ENCODE results near the gene NEMP2.

NEMP2 gene

GRCh38 chr2:190488516-190489233 lies 45.8 kb downstream of the NEMP2 start:
- no peak for DNase-seq (ENCODE audit: low read depth in 2 of 2)
- no peak overlapping the region for H3K4me3 ChIP-seq (replicated peaks in 1 of 2; ENCODE audit: low read depth in 2 of 2, low read length in 2 of 2)
- no peak for TF ChIP-seq CTCF (IDR thresholded peaks at IDR 0.05; ENCODE audit: low read depth, low read length)

GRCh38 chr2:190486037-190486623 lies 48.4 kb downstream of the NEMP2 start:
- no peak overlapping the region for H3K4me3 ChIP-seq (replicated peaks in 1 of 2; ENCODE audit: low read depth in 2 of 2, low read length in 2 of 2)
- TF ChIP-seq CTCF (IDR thresholded peaks at IDR 0.05; ENCODE audit: low read depth, low read length): no peak
- DNase-seq (ENCODE audit: low read depth in 2 of 2): peak in 1 of 2 donors; percentile 18

GRCh38 chr2:190482451-190482850 lies 52.1 kb downstream of the NEMP2 start:
- no peak overlapping the region for H3K4me3 ChIP-seq (replicated peaks in 1 of 2; ENCODE audit: low read depth in 2 of 2, low read length in 2 of 2)
- peak in 1 of 2 donors; percentile 29 for DNase-seq (ENCODE audit: low read depth in 2 of 2)
- no peak for TF ChIP-seq CTCF (IDR thresholded peaks at IDR 0.05; ENCODE audit: low read depth, low read length)

GRCh38 chr2:190481339-190481738 lies 53.2 kb downstream of the NEMP2 start:
- no peak overlapping the region for H3K4me3 ChIP-seq (replicated peaks in 1 of 2; ENCODE audit: low read depth in 2 of 2, low read length in 2 of 2)
- no peak for TF ChIP-seq CTCF (IDR thresholded peaks at IDR 0.05; ENCODE audit: low read depth, low read length)
- DNase-seq (ENCODE audit: low read depth in 2 of 2): no peak

GRCh38 chr2:190478572-190479195 lies 55.8 kb downstream of the NEMP2 start:
- TF ChIP-seq CTCF (IDR thresholded peaks at IDR 0.05; ENCODE audit: low read depth, low read length): no peak
- no peak overlapping the region for H3K4me3 ChIP-seq (replicated peaks in 1 of 2; ENCODE audit: low read depth in 2 of 2, low read length in 2 of 2)

GRCh38 chr2:190477661-190478454 lies 56.7 kb downstream of the NEMP2 start:
- no peak overlapping the region for H3K4me3 ChIP-seq (replicated peaks in 1 of 2; ENCODE audit: low read depth in 2 of 2, low read length in 2 of 2)
- peak in 1 of 2 donors; percentile 16 for DNase-seq (ENCODE audit: low read depth in 2 of 2)
- TF ChIP-seq CTCF (IDR thresholded peaks at IDR 0.05; ENCODE audit: low read depth, low read length): no peak

More at GRCh38 chr2:190478572-190479195, 55.8 kb downstream of the NEMP2 start:
- no peak for DNase-seq (ENCODE audit: low read depth in 2 of 2)

Data from cardiac fibroblast (primary cell).